HepG2 (cell line): Measurements from ENCODE around the gene CAMK1D. TPM values are rescaled to one million over a fixed set of nuclear protein-coding genes. Genes with fewer than 3 reads are reported as not detected.

Source experiments
- ATAC-seq: fragments of 200-7000 bp; cut with Tn5 transposase; 3 replicates; pipeline ENCODE4 v1.9.1; 2020; ENCODE audit warnings: mild to moderate bottlenecking, moderate library complexity
- BruUV-seq: library from RNA; stranded (reverse); fragments of 400-500 nt; replicated peaks from 2 replicates; lab custom pipeline; 2021; lab: Mats Ljungman, UMichigan
- CTCF ChIA-PET: fragments of 300-600 bp; formaldehyde crosslinking; extraction: SDS; loops from one replicate; lab custom pipeline; 2021; ENCODE audit warnings: low total read pairs, inconsistent platforms, low intra/inter-chr PET ratio; lab: Yijun Ruan, JAX
- POLR2A ChIA-PET: fragments of 350-600 bp; sonication (Branson Sonifier 250); formaldehyde crosslinking; loops from one replicate; lab custom pipeline; 2020; ENCODE audit warnings: antibody characterized with exemption, inconsistent platforms; lab: Yijun Ruan, JAX
- DNase-seq: peaks from one replicate; pipeline ENCODE4 v3.0.0-alpha.2; 2015; ENCODE audit warnings: low spot score
- FAIRE-seq: peaks from 3 replicates; lab custom pipeline; 2011; peaks lifted over from hg19 to GRCh38; lab: Jason Lieb, UNC
- H2AFZ ChIP-seq: one replicate; pipeline ENCODE4 v1.6.1; 2011; ENCODE audit warnings: low read length, inconsistent platforms
- H3K27ac ChIP-seq: fragments of 300-600 bp; 3 replicates; pipeline ENCODE4 v1.8.0; 2011; ENCODE audit warnings: mixed run types, mild to moderate bottlenecking, mixed read lengths, low read length, inconsistent platforms; ENCODE audit not compliant: insufficient read depth; ENCODE audit errors: extremely low read length
- H3K27me3 ChIP-seq, 2 experiments: fragments of 200-600 bp in 1 of 2; 2 replicates in 1 of 2; 3 replicates in 1 of 2; pipeline versions ENCODE4 v1.6.0 to v1.8.0; 2011; ENCODE audit warnings: low read length in 2 of 2, mild to moderate bottlenecking in 2 of 2, moderate library complexity in 2 of 2, inconsistent platforms in 1 of 2; ENCODE audit not compliant: insufficient read depth in 2 of 2, control insufficient read depth in 1 of 2
- H3K36me3 ChIP-seq, 2 experiments: fragments of 200-600 bp in 1 of 2; replicated peaks in 1 of 2; 2 replicates in 1 of 2; 3 replicates in 1 of 2; pipeline versions ENCODE4 v1.5.1 to v1.8.0; 2011; ENCODE audit warnings: low read length in 2 of 2, inconsistent platforms in 1 of 2; ENCODE audit not compliant: insufficient read depth in 2 of 2, control insufficient read depth in 1 of 2
- H3K4me1 ChIP-seq: 2 replicates; pipeline ENCODE4 v1.5.1; 2012; ENCODE audit warnings: low read length, inconsistent platforms; ENCODE audit not compliant: insufficient read depth
- H3K4me2 ChIP-seq: 2 replicates; pipeline ENCODE4 v1.6.0; 2011; ENCODE audit warnings: low read depth, low read length, inconsistent platforms
- H3K4me3 ChIP-seq, 3 experiments: fragments of 200-600 bp in 1 of 3; sonication (generic), shearing (Covaris generic) in 1 of 3; replicated peaks in 1 of 3; 2 replicates each; pipeline ENCODE4 v1.5.1; 2011 to 2016; ENCODE audit warnings: low read length in 3 of 3, inconsistent platforms in 2 of 3, low read depth in 2 of 3, mild to moderate bottlenecking in 2 of 3, control low read depth in 1 of 3, mixed read lengths in 1 of 3; ENCODE audit not compliant: insufficient read depth in 1 of 3
- H3K79me2 ChIP-seq: one replicate; pipeline ENCODE4 v1.6.1; 2011; ENCODE audit warnings: low read length, inconsistent platforms; ENCODE audit not compliant: insufficient read depth
- H3K9ac ChIP-seq: 2 replicates; pipeline ENCODE4 v1.6.0; 2011; ENCODE audit warnings: mild to moderate bottlenecking, low read depth, low read length, inconsistent platforms; ENCODE audit not compliant: insufficient read depth
- H3K9me3 ChIP-seq: 2 replicates; pipeline ENCODE4 v1.5.1; 2012; ENCODE audit warnings: mild to moderate bottlenecking, low read length
- H4K20me1 ChIP-seq: 2 replicates; pipeline ENCODE4 v1.6.0; 2011; ENCODE audit warnings: inconsistent platforms, mild to moderate bottlenecking, low read length, moderate library complexity; ENCODE audit not compliant: insufficient read depth
- ARHGAP35 ChIP-seq: sonication (generic); formaldehyde crosslinking; IDR thresholded peaks from 2 replicates; pipeline ENCODE4 v1.9.0; 2022; ENCODE audit warnings: mild to moderate bottlenecking, inconsistent platforms, moderate library complexity, missing genetic modification reagents, borderline replicate concordance
- CSRNP2 ChIP-seq: sonication (generic); formaldehyde crosslinking; conservative IDR thresholded peaks from 2 replicates; pipeline ENCODE4 v1.8.0; 2022; ENCODE audit warnings: low read depth, missing genetic modification reagents
- E2F2 ChIP-seq: sonication (generic); formaldehyde crosslinking; IDR thresholded peaks from 2 replicates; pipeline ENCODE4 v1.4.0; 2020; ENCODE audit warnings: missing genetic modification reagents, borderline replicate concordance
- HDAC6 ChIP-seq: fragments of 200-600 bp; sonication (generic); IDR thresholded peaks from 2 replicates; pipeline ENCODE4 v1.7.0; 2017; ENCODE audit warnings: mild to moderate bottlenecking, antibody characterized with exemption, low read length, low read depth
- NBN ChIP-seq: fragments of 450-650 bp; conservative IDR thresholded peaks from 2 replicates; pipeline ENCODE4 v1.6.1; 2017
- NR2F2 ChIP-seq: IDR thresholded peaks from 2 replicates; pipeline ENCODE4 v1.6.1; 2012; ENCODE audit warnings: low read depth, inconsistent platforms, borderline replicate concordance
- ZFP41 ChIP-seq: sonication (generic); formaldehyde crosslinking; IDR thresholded peaks from 2 replicates; pipeline ENCODE4 v1.4.0; 2020; ENCODE audit warnings: mild to moderate bottlenecking, missing genetic modification reagents, borderline replicate concordance
- ZNF883 ChIP-seq: sonication (generic); formaldehyde crosslinking; IDR thresholded peaks from 2 replicates; pipeline ENCODE4 v1.5.1; 2020; ENCODE audit warnings: mild to moderate bottlenecking, missing genetic modification reagents; ENCODE audit errors: not compliant biosample characterization
- WGBS: methylation state at CpG from one replicate; pipeline ENCODE4 v1.1.6; 2017; ENCODE audit warnings: low lambda C conversion rate; 5-methylcytosine and 5-hydroxymethylcytosine counted together
- in situ Hi-C: cut with HindIII; loops from 2 replicates; pipeline ENCODE4 v1.10.0; 2017; ENCODE audit warnings: low pct_unique_long_range_greater_than_20kb; ENCODE audit not compliant: extremely low pct_ligation_motif_present
- intact Hi-C: fragments of 100-400 bp; cut with micrococcal nuclease; formaldehyde crosslinking; loops from one replicate; pipeline ENCODE4 v1.10.0; 2022; ENCODE audit not compliant: unreplicated experiment
- polyA plus RNA-seq, 8 experiments: library from polyadenylated mRNA; depleted of rRNA in 3 of 8; stranded (reverse) in 7 of 8; unstranded in 1 of 8; fragments of >200 nt; fragmentation: Illumina TruSeq in 4 of 8; extraction: Trizol in 4 of 8; gene quantifications; 2 replicates each; pipeline versions ENCODE4 v1.2.1 to v1.2.3, GENCODE V29; 2011 to 2016; ENCODE audit warnings: low read depth in 4 of 8, missing spikeins in 1 of 8, mixed read lengths in 1 of 8; ENCODE audit not compliant: insufficient read depth in 1 of 8
- total RNA-seq, 5 experiments: library from RNA; depleted of rRNA; stranded (reverse); fragments of >200 nt; fragmentation: Illumina TruSeq; extraction: Trizol; gene quantifications; 2 replicates each; pipeline ENCODE4 v1.2.3, GENCODE V29; 2016; ENCODE audit warnings: low read depth in 1 of 5
- TF ChIP-seq, protein P1 (sequence below): sonication (generic); formaldehyde crosslinking; IDR thresholded peaks from 2 replicates; pipeline ENCODE4 v1.5.0; 2020; ENCODE audit warnings: missing genetic modification reagents
- TF ChIP-seq, protein P2 (sequence below): sonication (generic); formaldehyde crosslinking; IDR thresholded peaks from 2 replicates; pipeline ENCODE4 v1.9.0; 2021; ENCODE audit warnings: missing genetic modification reagents, borderline replicate concordance

The CAMK1D gene
- total and polyA plus RNA-seq, 2 of the 13 experiments (the other 11 are each of a cell fraction or from before 2014, with no cell fraction given), result under 0.01 TPM; not detected in 1

DNA sequence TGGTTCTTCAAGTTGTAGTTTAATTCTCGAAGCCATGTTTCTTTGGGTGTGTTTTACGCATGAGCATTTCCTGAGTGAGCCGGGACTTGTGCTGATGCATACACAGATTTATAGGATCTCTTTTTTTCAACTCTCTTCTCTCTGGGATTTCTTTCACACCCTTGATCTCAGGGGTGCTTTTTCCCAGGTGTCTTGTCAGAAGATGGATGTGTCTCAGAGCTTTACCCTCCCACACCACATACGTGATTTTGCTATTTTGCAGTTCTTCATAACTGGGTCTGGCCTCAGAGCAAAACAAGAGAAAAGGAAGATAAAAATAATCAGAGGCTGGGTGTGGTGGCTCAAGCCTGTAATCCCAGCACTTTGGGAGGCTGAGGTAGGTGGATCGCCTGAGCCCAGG is 177.0 kb downstream of the CAMK1D start:
- intact Hi-C loops, result no loop called here
- Histone ChIP-seq H3K27ac (no peak overlapping the region), H3K4me2 (no peak overlapping the region), H3K79me2 (no peaks in the 10 kb centered on the region), H3K9me3 (no peaks in the 10 kb centered on the region), H3K9ac (no peak overlapping the region), H2AFZ (no peak overlapping the region), H3K4me1 (no peaks in the 10 kb centered on the region), H3K36me3 (no peaks in the 10 kb centered on the region), H4K20me1 (no peaks in the 10 kb centered on the region), H3K27me3 (no peaks in the 10 kb centered on the region; a peak in 1 of 5 replicates), H3K4me3 (no peak overlapping the region)
- ATAC-seq (no peak), DNase-seq (no peak), FAIRE-seq (no peak)
- TF ChIP-seq E2F2 (no peak), NBN (no peak), HDAC6 (no peak), ZFP41 (no peak), NR2F2 (no peak), ZNF883 (CRISPR knock-in tag) (no peak), CSRNP2 (CRISPR knock-in tag) (no peak), ARHGAP35 (CRISPR knock-in tag) (no peak)
- TF ChIP-seq, protein P1, sequence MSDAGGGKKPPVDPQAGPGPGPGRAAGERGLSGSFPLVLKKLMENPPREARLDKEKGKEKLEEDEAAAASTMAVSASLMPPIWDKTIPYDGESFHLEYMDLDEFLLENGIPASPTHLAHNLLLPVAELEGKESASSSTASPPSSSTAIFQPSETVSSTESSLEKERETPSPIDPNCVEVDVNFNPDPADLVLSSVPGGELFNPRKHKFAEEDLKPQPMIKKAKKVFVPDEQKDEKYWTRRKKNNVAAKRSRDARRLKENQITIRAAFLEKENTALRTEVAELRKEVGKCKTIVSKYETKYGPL (CRISPR knock-in tag), result no peak
- TF ChIP-seq, protein P2, sequence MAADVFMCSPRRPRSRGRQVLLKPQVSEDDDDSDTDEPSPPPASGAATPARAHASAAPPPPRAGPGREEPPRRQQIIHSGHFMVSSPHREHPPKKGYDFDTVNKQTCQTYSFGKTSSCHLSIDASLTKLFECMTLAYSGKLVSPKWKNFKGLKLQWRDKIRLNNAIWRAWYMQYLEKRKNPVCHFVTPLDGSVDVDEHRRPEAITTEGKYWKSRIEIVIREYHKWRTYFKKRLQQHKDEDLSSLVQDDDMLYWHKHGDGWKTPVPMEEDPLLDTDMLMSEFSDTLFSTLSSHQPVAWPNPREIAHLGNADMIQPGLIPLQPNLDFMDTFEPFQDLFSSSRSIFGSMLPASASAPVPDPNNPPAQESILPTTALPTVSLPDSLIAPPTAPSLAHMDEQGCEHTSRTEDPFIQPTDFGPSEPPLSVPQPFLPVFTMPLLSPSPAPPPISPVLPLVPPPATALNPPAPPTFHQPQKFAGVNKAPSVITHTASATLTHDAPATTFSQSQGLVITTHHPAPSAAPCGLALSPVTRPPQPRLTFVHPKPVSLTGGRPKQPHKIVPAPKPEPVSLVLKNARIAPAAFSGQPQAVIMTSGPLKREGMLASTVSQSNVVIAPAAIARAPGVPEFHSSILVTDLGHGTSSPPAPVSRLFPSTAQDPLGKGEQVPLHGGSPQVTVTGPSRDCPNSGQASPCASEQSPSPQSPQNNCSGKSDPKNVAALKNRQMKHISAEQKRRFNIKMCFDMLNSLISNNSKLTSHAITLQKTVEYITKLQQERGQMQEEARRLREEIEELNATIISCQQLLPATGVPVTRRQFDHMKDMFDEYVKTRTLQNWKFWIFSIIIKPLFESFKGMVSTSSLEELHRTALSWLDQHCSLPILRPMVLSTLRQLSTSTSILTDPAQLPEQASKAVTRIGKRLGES (CRISPR knock-in tag), result no peak
- no TSS peak for BruUV-seq
- WGBS, result 45% methylated on average over 5 of the region's 5 CpGs
- POLR2A ChIA-PET, result no interaction called here
- CTCF ChIA-PET, result no interaction called here
- in situ Hi-C loops, result no loop called here
